Measurements from ENCODE around the gene ELMO1.

DNA sequence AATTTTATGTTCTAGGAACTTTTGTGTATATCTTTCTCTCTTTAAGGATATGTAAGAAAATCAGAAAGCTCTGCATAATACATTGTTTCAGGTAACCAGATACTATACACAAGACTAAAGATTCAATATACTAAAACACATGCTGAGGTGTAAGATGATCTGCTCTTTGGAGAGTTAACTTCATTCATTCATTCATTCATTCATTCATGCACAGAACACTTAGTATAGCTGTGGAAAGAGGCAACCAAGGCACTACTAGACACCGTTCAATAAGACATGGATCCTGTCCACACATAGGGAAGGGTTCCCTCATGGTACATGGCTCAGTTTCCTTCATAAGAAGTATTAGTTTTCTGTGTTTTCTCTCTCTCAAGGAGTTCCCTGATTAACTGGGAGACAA is 516.8 kb downstream of the ELMO1 start:
- no peak for TF ChIP-seq EZH2 (IDR thresholded peaks at IDR 0.05; ENCODE audit: borderline replicate concordance, low read depth, low read length, severe bottlenecking)
- TF ChIP-seq, protein P1, sequence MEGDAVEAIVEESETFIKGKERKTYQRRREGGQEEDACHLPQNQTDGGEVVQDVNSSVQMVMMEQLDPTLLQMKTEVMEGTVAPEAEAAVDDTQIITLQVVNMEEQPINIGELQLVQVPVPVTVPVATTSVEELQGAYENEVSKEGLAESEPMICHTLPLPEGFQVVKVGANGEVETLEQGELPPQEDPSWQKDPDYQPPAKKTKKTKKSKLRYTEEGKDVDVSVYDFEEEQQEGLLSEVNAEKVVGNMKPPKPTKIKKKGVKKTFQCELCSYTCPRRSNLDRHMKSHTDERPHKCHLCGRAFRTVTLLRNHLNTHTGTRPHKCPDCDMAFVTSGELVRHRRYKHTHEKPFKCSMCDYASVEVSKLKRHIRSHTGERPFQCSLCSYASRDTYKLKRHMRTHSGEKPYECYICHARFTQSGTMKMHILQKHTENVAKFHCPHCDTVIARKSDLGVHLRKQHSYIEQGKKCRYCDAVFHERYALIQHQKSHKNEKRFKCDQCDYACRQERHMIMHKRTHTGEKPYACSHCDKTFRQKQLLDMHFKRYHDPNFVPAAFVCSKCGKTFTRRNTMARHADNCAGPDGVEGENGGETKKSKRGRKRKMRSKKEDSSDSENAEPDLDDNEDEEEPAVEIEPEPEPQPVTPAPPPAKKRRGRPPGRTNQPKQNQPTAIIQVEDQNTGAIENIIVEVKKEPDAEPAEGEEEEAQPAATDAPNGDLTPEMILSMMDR (IDR thresholded peaks at IDR 0.05; ENCODE audit: borderline replicate concordance, extremely low read depth, low read length, poor library complexity, severe bottlenecking), result no peak

Data from DND-41 (cell line).